GM12892 (cell line): Measurements from ENCODE around the gene CCDC149.

Experiments
- DNase-seq: peaks from one replicate; pipeline ENCODE4 v3.0.0; 2011; ENCODE audit not compliant: insufficient read length
- FAIRE-seq: peaks from 2 replicates; lab custom pipeline; 2011; peaks lifted over from hg19 to GRCh38; lab: Jason Lieb, UNC
- POLR2A ChIP-seq: IDR thresholded peaks from 2 replicates; pipeline ENCODE4 v1.6.1; 2011; ENCODE audit warnings: low read depth, low read length, control low read depth
- POLR2AphosphoS5 ChIP-seq: IDR thresholded peaks from 2 replicates; pipeline ENCODE4 v1.6.1; 2011; ENCODE audit warnings: low read depth, low read length, control low read depth
- TAF1 ChIP-seq: IDR thresholded peaks from 2 replicates; pipeline ENCODE4 v1.6.1; 2011; ENCODE audit warnings: low read depth, mild to moderate bottlenecking, control low read depth, low read length, borderline replicate concordance

Gene CCDC149

GRCh38 chr4:24889991-24890390, 22.9 kb downstream of the CCDC149 start:
- no peak for FAIRE-seq
- DNase-seq, result no peak
- TF ChIP-seq POLR2A (no peak), TAF1 (no peak), POLR2AphosphoS5 (no peak)

DNA sequence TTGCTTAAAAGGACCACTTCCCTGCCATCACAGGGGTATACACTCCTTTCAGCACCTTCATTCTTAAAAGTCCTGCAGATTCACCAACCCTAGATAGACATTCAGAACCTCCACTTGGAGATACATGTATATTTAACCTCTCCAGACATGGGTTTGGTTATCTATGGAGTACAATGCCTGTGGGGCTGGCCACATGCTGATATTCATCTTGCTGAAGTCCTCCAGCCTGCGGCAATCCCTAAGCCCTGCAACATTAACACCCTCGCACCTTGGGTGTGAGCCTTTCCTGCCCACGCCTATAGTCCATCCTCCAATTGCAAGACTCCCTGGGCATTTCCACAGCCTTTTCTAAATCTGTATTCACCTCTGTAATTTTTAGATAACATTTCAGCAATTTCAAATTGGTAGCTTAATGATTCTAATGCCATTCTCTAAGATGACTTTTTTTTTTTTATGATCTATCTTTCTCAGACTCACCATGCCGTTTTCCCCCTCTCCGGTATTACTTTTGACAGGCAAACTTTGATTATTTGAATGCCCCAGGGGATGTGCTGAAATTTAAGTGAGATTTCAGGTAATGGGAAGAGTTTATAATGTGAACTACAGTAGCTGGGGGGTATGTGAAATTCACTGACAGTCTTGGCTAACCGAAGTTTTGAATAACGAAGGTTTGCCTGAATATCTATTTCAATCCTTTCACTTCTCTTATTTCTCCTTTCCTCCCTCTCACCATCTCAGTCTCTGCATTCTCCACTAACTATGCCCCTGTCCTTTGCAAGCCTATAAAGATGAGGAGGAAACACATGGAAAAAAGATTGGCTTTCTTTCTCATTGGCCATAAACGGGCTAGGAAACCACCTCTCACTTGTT, 24.1 kb downstream of the CCDC149 start:
- no peak for FAIRE-seq
- TF ChIP-seq POLR2A (no peak), TAF1 (no peak), POLR2AphosphoS5 (no peak)
- DNase-seq, result no peak

DNA sequence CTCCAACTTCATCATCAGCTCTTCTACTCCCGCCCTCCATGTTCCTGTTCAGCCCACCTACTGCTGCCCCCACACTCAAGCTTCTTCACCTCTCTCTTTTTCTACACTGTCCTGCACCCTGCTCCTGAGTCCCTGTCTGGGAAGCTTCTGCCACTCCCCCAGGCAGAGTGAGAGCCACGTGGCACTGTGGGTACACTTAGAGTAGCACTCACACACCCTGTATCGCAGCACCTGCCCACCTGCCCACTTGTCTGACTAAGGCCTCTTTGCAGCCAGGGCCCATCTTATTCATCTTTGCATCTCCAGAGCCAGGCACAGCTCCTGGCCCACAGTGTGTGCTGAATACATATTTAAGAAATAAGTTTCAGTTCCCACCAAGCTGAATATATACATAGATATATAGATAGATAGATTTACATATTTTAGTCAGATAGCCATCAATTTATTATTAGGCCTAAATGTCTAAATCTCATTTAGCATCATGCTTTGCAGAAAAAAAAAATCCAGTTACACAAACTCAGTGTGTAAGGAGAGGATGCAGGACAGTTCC, 24.9 kb downstream of the CCDC149 start:
- DNase-seq, result no peak
- TF ChIP-seq POLR2A (no peak), POLR2AphosphoS5 (no peak), TAF1 (no peak)
- FAIRE-seq, result no peak

DNA sequence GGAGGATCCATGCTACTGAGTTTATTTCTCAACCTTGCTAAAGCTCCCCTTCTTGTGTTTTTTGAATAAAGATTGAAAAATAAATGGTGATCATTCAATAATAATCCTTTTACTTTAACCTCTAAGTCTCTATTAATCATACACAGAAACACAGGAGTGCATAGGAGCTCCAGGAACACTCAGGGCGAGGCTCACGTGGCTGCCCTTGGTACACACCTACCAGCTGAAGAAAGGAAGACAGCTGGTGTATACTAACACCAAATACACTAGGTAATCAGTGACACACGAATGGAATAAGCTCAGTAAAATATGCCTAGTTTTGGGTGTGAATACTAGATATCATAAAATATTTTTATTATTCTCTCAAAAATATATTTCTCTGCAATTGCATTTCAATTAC, 26.2 kb downstream of the CCDC149 start:
- DNase-seq (no peak), FAIRE-seq (no peak)
- TF ChIP-seq POLR2AphosphoS5, result no peak
- no peak for TF ChIP-seq TAF1
- TF ChIP-seq POLR2A, result no peak

DNA sequence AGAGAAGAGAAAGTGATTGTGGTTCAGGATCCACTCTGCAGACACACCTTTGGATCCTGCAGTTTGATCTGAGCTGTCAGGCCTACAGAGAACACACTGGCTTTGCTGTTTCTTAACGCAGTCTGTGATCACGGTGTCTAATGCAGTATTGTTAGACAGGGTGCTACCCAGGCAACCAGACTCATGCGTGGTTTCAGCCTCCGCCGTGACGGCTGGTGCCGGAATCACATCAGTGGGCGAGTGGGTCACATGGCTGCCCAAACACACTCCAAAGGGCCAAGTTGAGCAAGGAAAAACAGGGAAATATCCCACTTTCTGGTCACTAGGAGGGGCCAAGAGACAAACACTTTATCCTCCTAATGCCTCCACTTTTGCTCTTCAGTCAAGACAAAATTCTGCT, 27.5 kb downstream of the CCDC149 start:
- DNase-seq (no peak), FAIRE-seq (no peak)
- TF ChIP-seq POLR2A (no peak), POLR2AphosphoS5 (no peak), TAF1 (no peak)

GRCh38 chr4:24884902-24885301, 27.9 kb downstream of the CCDC149 start:
- FAIRE-seq, result no peak
- TF ChIP-seq POLR2AphosphoS5 (no peak), TAF1 (no peak), POLR2A (no peak)
- DNase-seq, result no peak

DNA sequence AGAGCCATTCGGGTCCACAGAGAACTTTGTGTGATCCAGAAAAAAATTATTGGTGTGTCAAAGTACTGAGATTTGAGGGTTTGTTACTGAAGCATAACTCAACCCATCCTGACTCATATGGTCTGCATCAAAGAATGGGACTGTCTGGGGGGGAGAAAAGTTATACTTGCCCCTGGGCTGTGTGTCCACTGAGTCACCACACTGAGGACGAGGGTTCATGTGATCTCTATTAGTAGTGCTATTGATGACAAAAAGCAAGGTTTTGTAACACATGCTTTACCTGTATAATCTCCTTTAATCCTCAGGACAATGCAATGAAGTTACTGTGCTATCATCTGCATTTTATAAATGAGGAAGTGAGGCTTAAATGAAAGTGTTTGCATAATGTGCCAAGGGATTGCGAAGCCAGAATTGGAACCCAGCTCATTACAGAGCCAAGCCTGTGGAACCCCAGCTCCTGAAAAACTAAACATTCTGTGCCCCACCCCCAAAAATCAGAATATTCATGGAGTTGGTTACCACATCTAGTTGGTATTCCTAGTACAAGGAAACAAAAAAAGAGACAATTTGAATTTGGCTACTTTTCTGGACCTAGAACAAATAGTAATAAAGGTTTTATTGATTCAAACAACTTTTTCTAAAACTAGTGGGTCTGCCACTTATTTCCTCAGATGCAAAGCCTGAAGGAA, 31.2 kb downstream of the CCDC149 start:
- TF ChIP-seq POLR2A (no peak), POLR2AphosphoS5 (no peak), TAF1 (no peak)
- FAIRE-seq (no peak), DNase-seq (no peak)

DNA sequence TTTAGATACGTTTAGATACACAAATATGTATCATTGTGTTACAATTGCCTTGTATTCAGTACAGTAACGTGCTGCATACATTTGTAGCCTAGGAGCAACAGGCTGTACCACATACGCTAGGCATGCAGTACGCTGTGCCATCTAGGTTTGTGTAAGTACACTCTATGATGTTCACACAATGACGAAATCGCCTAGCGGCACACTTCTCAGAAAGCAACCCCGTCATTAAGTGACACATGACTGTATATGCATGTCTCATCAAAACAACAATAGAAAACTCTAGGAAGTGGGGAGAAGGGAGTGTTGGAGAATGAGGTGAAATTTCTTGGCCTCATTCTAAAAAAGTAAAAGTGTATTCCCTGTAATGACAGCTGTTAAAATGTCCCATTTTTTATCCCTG, 32.7 kb downstream of the CCDC149 start:
- FAIRE-seq (no peak), DNase-seq (no peak)
- TF ChIP-seq TAF1 (no peak), POLR2A (no peak), POLR2AphosphoS5 (no peak)

DNA sequence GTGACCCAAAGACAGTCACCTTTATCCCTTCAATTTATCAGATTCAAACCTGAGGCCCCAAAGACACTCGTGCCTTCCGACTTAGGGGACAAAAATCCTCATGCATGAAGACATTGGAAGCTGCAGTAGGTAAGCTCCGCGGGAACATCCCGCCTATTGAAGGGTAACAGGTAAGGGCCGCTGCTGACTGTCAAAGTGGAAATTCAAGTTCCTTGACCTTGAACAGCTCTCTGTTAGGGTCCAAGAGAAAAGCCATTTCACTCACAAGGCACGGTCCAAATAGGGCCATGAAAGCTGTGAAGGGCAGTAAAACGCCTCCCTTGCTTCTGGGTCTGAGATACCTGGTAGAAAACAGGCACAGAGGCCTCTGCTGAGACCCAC, 34.2 kb downstream of the CCDC149 start:
- TF ChIP-seq POLR2A, result no peak
- TF ChIP-seq TAF1, result no peak
- no peak for TF ChIP-seq POLR2AphosphoS5
- FAIRE-seq (no peak), DNase-seq (no peak)

- FAIRE-seq (no peak), DNase-seq (no peak)
- TF ChIP-seq POLR2A (no peak), POLR2AphosphoS5 (no peak), TAF1 (no peak)
Measured at GRCh38 chr4:24877868-24878635, 34.8 kb downstream of the CCDC149 start.

DNA sequence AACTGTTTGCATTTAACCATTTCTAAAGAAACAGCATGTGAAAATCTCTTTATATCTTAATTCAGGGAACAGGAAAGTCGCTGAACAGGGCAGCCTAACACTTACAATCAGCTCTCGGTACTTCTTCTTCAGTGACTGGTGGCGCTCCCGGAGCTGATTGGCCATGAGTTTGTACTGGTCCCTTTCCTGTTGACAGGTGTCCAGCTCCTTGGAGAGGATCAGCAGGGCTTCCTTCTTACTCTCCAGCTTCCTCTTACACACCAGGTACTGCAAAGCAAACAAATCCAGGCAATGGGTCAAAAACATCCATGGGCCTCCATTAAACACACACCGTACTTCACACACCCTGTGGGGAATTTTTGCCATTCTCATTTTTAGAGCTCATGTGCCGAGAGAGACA, 36.4 kb downstream of the CCDC149 start:
- TF ChIP-seq TAF1 (no peak), POLR2A (no peak), POLR2AphosphoS5 (no peak)
- DNase-seq, result no peak
- FAIRE-seq, result no peak
